A673 (cell line): Measurements from ENCODE around the gene PRR5. TPM values are rescaled to one million over a fixed set of nuclear protein-coding genes. Genes with fewer than 3 reads are reported as not detected.

Source experiments
- BruUV-seq: library from RNA; stranded (reverse); fragments of 400-500 nt; replicated peaks from 2 replicates; lab custom pipeline; 2021; lab: Mats Ljungman, UMichigan
- CTCF ChIA-PET: fragments of 300-600 bp; sonication (Branson Sonifier 250); formaldehyde crosslinking; loops from one replicate; lab custom pipeline; 2022; ENCODE audit warnings: antibody characterized with exemption; lab: Charles Lee
- POLR2A ChIA-PET: fragments of 300-600 bp; sonication (Branson Sonifier 250); formaldehyde crosslinking; loops from one replicate; lab custom pipeline; 2022; ENCODE audit warnings: antibody characterized with exemption; ENCODE audit not compliant: low non-redundant PET; lab: Charles Lee
- DNase-seq: peaks from one replicate; pipeline ENCODE4 v3.0.0-alpha.2; 2015; ENCODE audit warnings: low spot score
- H3K27ac ChIP-seq: fragments of 200-600 bp; sonication (generic); 2 replicates; pipeline ENCODE4 v1.5.1; 2016; ENCODE audit warnings: mixed run types, low read depth, mild to moderate bottlenecking, mixed read lengths, antibody characterized with exemption, low read length; ENCODE audit not compliant: poor library complexity, severe bottlenecking
- H3K27me3 ChIP-seq: fragments of 200-600 bp; sonication (generic); replicated peaks from 2 replicates; pipeline ENCODE4 v1.6.1; 2017; ENCODE audit warnings: mixed run types, low read depth, mild to moderate bottlenecking, mixed read lengths, antibody characterized with exemption, low read length; ENCODE audit not compliant: insufficient read depth, poor library complexity
- H3K36me3 ChIP-seq: fragments of 200-600 bp; sonication (generic); 2 replicates; pipeline ENCODE4 v1.6.1; 2016; ENCODE audit warnings: mixed run types, mild to moderate bottlenecking, mixed read lengths, antibody characterized with exemption, low read length; ENCODE audit not compliant: insufficient read depth, poor library complexity, severe bottlenecking
- H3K4me1 ChIP-seq: fragments of 200-600 bp; sonication (generic); 2 replicates; pipeline ENCODE4 v1.6.1; 2017; ENCODE audit warnings: mixed run types, mild to moderate bottlenecking, mixed read lengths, antibody characterized with exemption, low read length; ENCODE audit not compliant: insufficient read depth, poor library complexity, severe bottlenecking
- H3K4me3 ChIP-seq: fragments of 200-600 bp; sonication (generic); 2 replicates; pipeline ENCODE4 v1.5.1; 2016; ENCODE audit warnings: low read depth, mixed run types, mild to moderate bottlenecking, mixed read lengths, low read length; ENCODE audit not compliant: poor library complexity, severe bottlenecking
- H3K9me3 ChIP-seq: fragments of 200-600 bp; sonication (generic); 2 replicates; pipeline ENCODE4 v1.6.1; 2016; ENCODE audit warnings: mixed run types, low read depth, mild to moderate bottlenecking, mixed read lengths, antibody characterized with exemption, low read length; ENCODE audit not compliant: poor library complexity, severe bottlenecking
- CTCF ChIP-seq: fragments of 300-800, 200-600 bp; sonication (generic); conservative IDR thresholded peaks from 2 replicates; pipeline ENCODE4 v1.5.1; 2017; ENCODE audit warnings: low read depth, mild to moderate bottlenecking, antibody characterized with exemption, low read length, moderate library complexity, mixed read lengths
- EZH2 ChIP-seq: fragments of 200-600 bp; sonication (generic); IDR thresholded peaks from 2 replicates; pipeline ENCODE4 v1.6.1; 2017; ENCODE audit warnings: borderline replicate concordance, low read depth, mild to moderate bottlenecking, mixed read lengths, antibody characterized with exemption, low read length; ENCODE audit not compliant: poor library complexity, severe bottlenecking
- intact Hi-C: fragments of 100-400 bp; cut with micrococcal nuclease; formaldehyde crosslinking; loops from one replicate; pipeline ENCODE4 v1.10.0; 2022; ENCODE audit not compliant: unreplicated experiment
- total RNA-seq: library from RNA; stranded (reverse); gene quantifications from 2 replicates; pipeline ENCODE4 v1.2.3, GENCODE V29; 2021

Gene PRR5
- total RNA-seq, 1 experiment from 2014 or later = 17.9 TPM

- intact Hi-C loops = no loop called here
- TF ChIP-seq CTCF = no peak
- no peak for TF ChIP-seq EZH2
- DNase-seq = no peak
Observed at GRCh38 chr22:44667829-44668189, 34.2 kb upstream of the PRR5 start.

GRCh38 chr22:44668190-44668885 lies 33.7 kb upstream of the PRR5 start:
- no TSS peak for BruUV-seq
- Histone ChIP-seq H3K9me3 (no peaks in the 10 kb centered on the region), H3K36me3 (no peaks in the 10 kb centered on the region), H3K27ac (no peak overlapping the region), H3K4me3 (peak overlapping the region; percentile 51), H3K27me3 (peaks cover 5% of the 10 kb centered on the region), H3K4me1 (peaks cover 4% of the 10 kb centered on the region)
- ChIA-PET POLR2A (no interaction called here), CTCF (no interaction called here)
- no peak for DNase-seq
- TF ChIP-seq EZH2 (no peak), CTCF (no peak; the same call in 1 of the 2 replicates)
- intact Hi-C loops = no loop called here

More at GRCh38 chr22:44667829-44668189, 34.2 kb upstream of the PRR5 start:
- H3K27ac ChIP-seq = no peak overlapping the region
- H3K36me3 ChIP-seq = no peaks in the 10 kb centered on the region
- peaks cover 4% of the 10 kb centered on the region for H3K4me1 ChIP-seq
- peaks cover 5% of the 10 kb centered on the region for H3K27me3 ChIP-seq
- ChIA-PET CTCF (no interaction called here), POLR2A (interaction anchor here (0.7 kb wide), 1 partner anchor 10 kb away, joined by 4 read pairs; no protein-coding TSS in a partner anchor)
- H3K9me3 ChIP-seq = no peaks in the 10 kb centered on the region
- BruUV-seq = no TSS peak
- peak overlapping the region; percentile 51 for H3K4me3 ChIP-seq

- Histone ChIP-seq H3K9me3 (no peaks in the 10 kb centered on the region), H3K4me3 (peak overlapping the region; percentile 51), H3K27me3 (peaks cover 5% of the 10 kb centered on the region), H3K36me3 (no peaks in the 10 kb centered on the region), H3K27ac (no peak overlapping the region), H3K4me1 (peaks cover 4% of the 10 kb centered on the region)
- intact Hi-C loops = no loop called here
- BruUV-seq = no TSS peak
- no peak for TF ChIP-seq EZH2
- POLR2A ChIA-PET = no interaction called here
- CTCF ChIA-PET = no interaction called here
- DNase-seq = no peak
Observed at GRCh38 chr22:44668886-44669521, 33.0 kb upstream of the PRR5 start.
